IMR-90 (cell line): Measurements from ENCODE around the gene ESYT1. TPM values are rescaled to one million over a fixed set of nuclear protein-coding genes. Genes with fewer than 3 reads are reported as not detected.

Source experiments
- ATAC-seq: fragments of 200-7000 bp; cut with Tn5 transposase; 2 replicates; pipeline ENCODE4 v1.9.1; 2020; ENCODE audit warnings: low read depth, mild to moderate bottlenecking, moderate library complexity
- BruUV-seq: library from RNA; stranded (reverse); fragments of 400-500 nt; replicated peaks from 2 replicates; lab custom pipeline; 2021; lab: Mats Ljungman, UMichigan
- CTCF ChIA-PET: fragments of 300-600 bp; formaldehyde crosslinking; extraction: SDS; loops from one replicate; lab custom pipeline; 2021; ENCODE audit warnings: antibody characterized with exemption; lab: Yijun Ruan, JAX
- POLR2A ChIA-PET: fragments of 300-600 bp; sonication (Branson Sonifier 250); formaldehyde crosslinking; loops from one replicate; lab custom pipeline; 2022; ENCODE audit warnings: antibody characterized with exemption; ENCODE audit not compliant: unreplicated experiment; lab: Charles Lee
- DNase-seq: peaks from one replicate; pipeline ENCODE4 v3.0.0; 2013
- H2AFZ ChIP-seq: replicated peaks from 2 replicates; pipeline ENCODE3; 2013; ENCODE audit warnings: low read length, mild to moderate bottlenecking; ENCODE audit not compliant: poor library complexity
- H2AK5ac ChIP-seq: 2 replicates; pipeline ENCODE4 v1.6.1; 2013; ENCODE audit warnings: low read depth, low read length, inconsistent platforms
- H2AK9ac ChIP-seq: replicated peaks from 2 replicates; pipeline ENCODE3; 2013; ENCODE audit warnings: mild to moderate bottlenecking, low read depth, low read length, moderate library complexity; ENCODE audit not compliant: poor library complexity
- H2BK120ac ChIP-seq: 2 replicates; pipeline ENCODE4 v1.6.1; 2013; ENCODE audit warnings: low read depth, low read length, inconsistent platforms
- H2BK15ac ChIP-seq: 3 replicates; pipeline ENCODE4 v1.6.1; 2013; ENCODE audit warnings: low read depth, low read length, inconsistent platforms
- H2BK20ac ChIP-seq: 2 replicates; pipeline ENCODE4 v1.6.1; 2013; ENCODE audit warnings: low read depth, mild to moderate bottlenecking, inconsistent platforms, low read length, moderate library complexity
- H2BK5ac ChIP-seq: 2 replicates; pipeline ENCODE4 v1.6.1; 2013; ENCODE audit warnings: mild to moderate bottlenecking, low read depth, low read length, inconsistent platforms; ENCODE audit not compliant: poor library complexity, severe bottlenecking
- H3K14ac ChIP-seq: replicated peaks from 2 replicates; pipeline ENCODE4 v1.6.1; 2013; ENCODE audit warnings: low read depth, low read length, inconsistent platforms
- H3K18ac ChIP-seq: 2 replicates; pipeline ENCODE4 v1.6.1; 2013; ENCODE audit warnings: low read depth, low read length, control low read depth
- H3K23ac ChIP-seq: 2 replicates; pipeline ENCODE4 v1.6.1; 2013; ENCODE audit warnings: low read depth, low read length, inconsistent platforms
- H3K27ac ChIP-seq: 2 replicates; pipeline ENCODE4 v1.5.1; 2013; ENCODE audit warnings: mild to moderate bottlenecking, control low read depth, low read length; ENCODE audit not compliant: insufficient read depth
- H3K27me3 ChIP-seq: 2 replicates; pipeline ENCODE4 v1.6.1; 2013; ENCODE audit warnings: low read length; ENCODE audit not compliant: control insufficient read depth, insufficient read depth
- H3K36me3 ChIP-seq: 2 replicates; pipeline ENCODE4 v1.6.1; 2013; ENCODE audit warnings: low read length, mixed read lengths; ENCODE audit not compliant: control insufficient read depth, insufficient read depth
- H3K4ac ChIP-seq: 2 replicates; pipeline ENCODE4 v1.6.1; 2013; ENCODE audit warnings: low read depth, low read length, inconsistent platforms
- H3K4me1 ChIP-seq: 2 replicates; pipeline ENCODE4 v1.6.1; 2013; ENCODE audit warnings: low read length, mixed read lengths; ENCODE audit not compliant: control insufficient read depth, insufficient read depth
- H3K4me2 ChIP-seq: 2 replicates; pipeline ENCODE4 v1.6.1; 2013; ENCODE audit warnings: low read depth, mild to moderate bottlenecking, control low read depth, low read length, moderate library complexity
- H3K4me3 ChIP-seq: 2 replicates; pipeline ENCODE4 v1.5.1; 2013; ENCODE audit warnings: low read depth, mild to moderate bottlenecking, control low read depth, low read length, moderate library complexity; ENCODE audit not compliant: insufficient read depth
- H3K56ac ChIP-seq: 2 replicates; pipeline ENCODE4 v1.6.1; 2013; ENCODE audit warnings: low read length, inconsistent platforms; ENCODE audit not compliant: insufficient read depth; ENCODE audit errors: extremely low read depth
- H3K79me1 ChIP-seq, 2 experiments: 2 replicates each; pipeline ENCODE4 v1.6.1; 2013; ENCODE audit warnings: low read length in 2 of 2, inconsistent platforms in 1 of 2, low read depth in 1 of 2
- H3K9ac ChIP-seq: 2 replicates; pipeline ENCODE4 v1.6.1; 2013; ENCODE audit warnings: low read depth, low read length, control low read depth
- H3K9me1 ChIP-seq: 2 replicates; pipeline ENCODE4 v1.6.1; 2013; ENCODE audit warnings: low read length, inconsistent platforms; ENCODE audit not compliant: insufficient read depth
- H3K9me3 ChIP-seq: 2 replicates; pipeline ENCODE4 v1.6.1; 2013; ENCODE audit warnings: low read length; ENCODE audit not compliant: control insufficient read depth, insufficient read depth
- H4K20me1 ChIP-seq: 2 replicates; pipeline ENCODE4 v1.6.1; 2013; ENCODE audit warnings: low read length, inconsistent platforms; ENCODE audit not compliant: insufficient read depth
- H4K5ac ChIP-seq: 2 replicates; pipeline ENCODE4 v1.6.1; 2013; ENCODE audit warnings: mild to moderate bottlenecking, low read depth, low read length, control low read depth
- H4K8ac ChIP-seq, 2 experiments: 2 replicates each; pipeline ENCODE4 v1.6.1; 2013; ENCODE audit warnings: low read depth in 2 of 2, low read length in 2 of 2, control low read depth in 1 of 2, inconsistent platforms in 1 of 2
- H4K91ac ChIP-seq: 2 replicates; pipeline ENCODE4 v1.6.1; 2013; ENCODE audit warnings: low read depth, low read length, inconsistent platforms; ENCODE audit not compliant: insufficient read depth
- BHLHE40 ChIP-seq: fragments of 150-350 bp; IDR thresholded peaks from 2 replicates; pipeline ENCODE4 v1.6.1; 2016; ENCODE audit warnings: mild to moderate bottlenecking, low read depth, low read length
- CEBPB ChIP-seq: IDR thresholded peaks from 2 replicates; pipeline ENCODE4 v1.6.1; 2012; ENCODE audit warnings: low read depth, low read length, improper control_type of control experiment
- CHD1 ChIP-seq: IDR thresholded peaks from 2 replicates; pipeline ENCODE4 v1.6.1; 2012; ENCODE audit warnings: low read depth, low read length, improper control_type of control experiment
- FOS ChIP-seq: fragments of 150-350 bp; IDR thresholded peaks from 2 replicates; pipeline ENCODE4 v1.6.1; 2016; ENCODE audit warnings: low read depth, low read length
- MAFK ChIP-seq: IDR thresholded peaks from 2 replicates; pipeline ENCODE4 v1.6.1; 2012; ENCODE audit warnings: low read depth, low read length, improper control_type of control experiment
- MAZ ChIP-seq: IDR thresholded peaks from 2 replicates; pipeline ENCODE4 v1.6.1; 2012; ENCODE audit warnings: low read depth, mild to moderate bottlenecking, low read length, improper control_type of control experiment, moderate library complexity, borderline replicate concordance
- MXI1 ChIP-seq: IDR thresholded peaks from 2 replicates; pipeline ENCODE4 v1.6.1; 2012; ENCODE audit warnings: low read depth, mild to moderate bottlenecking, low read length, moderate library complexity, borderline replicate concordance
- NFE2L2 ChIP-seq: fragments of 150-350 bp; IDR thresholded peaks from 2 replicates; pipeline ENCODE4 v1.6.1; 2016; ENCODE audit warnings: low read depth, mild to moderate bottlenecking, low read length
- RAD21 ChIP-seq: IDR thresholded peaks from 2 replicates; pipeline ENCODE4 v1.6.1; 2012; ENCODE audit warnings: low read length, improper control_type of control experiment
- RCOR1 ChIP-seq: IDR thresholded peaks from 2 replicates; pipeline ENCODE4 v1.6.1; 2012; ENCODE audit warnings: mild to moderate bottlenecking, low read length, improper control_type of control experiment; ENCODE audit not compliant: insufficient replicate concordance
- RFX5 ChIP-seq: IDR thresholded peaks from 2 replicates; pipeline ENCODE4 v1.8.0; 2012; ENCODE audit warnings: low read depth, mild to moderate bottlenecking, low read length, moderate library complexity
- SMC3 ChIP-seq: fragments of 150-350 bp; IDR thresholded peaks from 2 replicates; pipeline ENCODE4 v1.6.1; 2016; ENCODE audit warnings: low read depth, mild to moderate bottlenecking, antibody characterized with exemption, low read length, moderate library complexity
- whole genome bisulfite sequencing, 2 experiments: methylation state at CpG; one replicate each; pipeline versions ENCODE4 v1.1.5 to v1.1.7; 2013; ENCODE audit warnings: missing lambda C conversion rate in 2 of 2; ENCODE audit not compliant: insufficient read length in 1 of 2; ENCODE audit errors: extremely low coverage in 2 of 2; 5-methylcytosine and 5-hydroxymethylcytosine counted together
- dilution Hi-C: fragments of 300-500 bp; cut with HindIII; formaldehyde crosslinking; loops from one replicate; pipeline ENCODE4 v1.14.3; 2018; ENCODE audit warnings: low sequenced_read_pairs; ENCODE audit not compliant: unreplicated experiment
- in situ Hi-C: fragments of 300-500 bp; cut with MboI; formaldehyde crosslinking; loops from 3 replicates; pipeline ENCODE4 v1.14.3; 2019; ENCODE audit warnings: low sequenced_read_pairs, inconsistent platforms, mixed read lengths
- intact Hi-C: fragments of 100-400 bp; cut with micrococcal nuclease; formaldehyde crosslinking; loops from 2 replicates; pipeline ENCODE4 v1.10.0; 2022
- polyA plus RNA-seq, 3 experiments: library from polyadenylated mRNA; depleted of rRNA; stranded (reverse); fragments of >200 nt; gene quantifications; 2 replicates each; pipeline ENCODE4 v1.2.3, GENCODE V29; 2012; ENCODE audit warnings: low replicate concordance in 1 of 3
- total RNA-seq: library from RNA; depleted of rRNA; stranded (reverse); fragments of >200 nt; gene quantifications from 2 replicates; pipeline ENCODE4 v1.2.3, GENCODE V29; 2012
- TF ChIP-seq, protein P1 (sequence below): conservative IDR thresholded peaks from 2 replicates; pipeline ENCODE4 v1.5.1; 2012; ENCODE audit warnings: mild to moderate bottlenecking, low read depth, low read length, improper control_type of control experiment
- TF ChIP-seq, protein P2 (sequence below): fragments of 150-350 bp; IDR thresholded peaks from 2 replicates; pipeline ENCODE4 v1.6.1; 2017; ENCODE audit warnings: mild to moderate bottlenecking, antibody characterized with exemption, low read length, low read depth

Gene ESYT1
- total and polyA plus RNA-seq, 2 of the 4 experiments (the other 2 are of a cell fraction): 150 to 153 TPM

DNA sequence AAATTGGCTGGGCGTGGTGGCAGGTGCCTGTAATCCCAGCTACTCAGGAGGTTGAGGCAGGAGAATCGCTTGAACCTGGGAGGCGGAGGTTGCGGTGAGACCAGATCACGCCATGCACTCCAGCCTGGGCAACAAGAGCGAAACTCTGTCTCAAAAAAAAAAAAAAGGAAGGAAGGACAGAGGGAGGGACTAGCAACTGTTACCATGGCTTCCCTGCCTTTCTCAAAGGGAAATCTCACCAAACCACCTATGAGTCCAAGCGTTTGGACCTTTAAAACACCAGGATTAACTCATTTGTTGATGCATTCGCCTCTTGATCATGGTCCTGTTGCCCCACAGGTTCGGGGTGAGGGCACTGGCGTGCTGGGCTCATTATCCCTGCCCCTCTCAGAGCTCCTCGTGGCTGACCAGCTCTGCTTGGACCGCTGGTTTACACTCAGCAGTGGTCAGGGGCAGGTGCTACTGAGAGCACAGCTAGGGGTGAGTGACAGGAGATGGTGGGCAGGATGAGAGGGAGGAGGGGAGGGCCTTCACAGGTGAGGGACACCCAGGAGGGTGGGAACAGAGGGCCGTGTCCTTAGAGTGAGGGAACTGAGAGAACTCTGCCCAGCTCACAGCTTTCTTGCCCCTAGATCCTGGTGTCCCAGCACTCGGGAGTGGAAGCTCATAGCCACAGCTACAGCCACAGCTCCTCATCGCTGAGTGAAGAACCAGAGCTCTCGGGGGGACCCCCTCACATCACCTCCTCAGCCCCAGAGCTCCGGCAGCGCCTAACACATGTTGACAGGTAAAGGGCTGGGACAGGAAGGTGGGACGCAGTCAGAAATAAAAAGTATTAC is 14.1 kb downstream of the ESYT1 start:
- in situ Hi-C loops: no loop called here
- Histone ChIP-seq H4K91ac (no peak overlapping the region), H2BK120ac (no peak overlapping the region), H3K23ac (no peak overlapping the region), H3K4ac (no peak overlapping the region), H3K27me3 (no peaks in the 10 kb centered on the region), H2AFZ (no peak overlapping the region), H3K79me1 (peaks cover 7 to 12% of the 10 kb centered on the region in 2 experiments; a peak in 3 of 4 replicates), H3K9me3 (no peaks in the 10 kb centered on the region), H3K56ac (no peak overlapping the region), H3K9me1 (peaks cover 12% of the 10 kb centered on the region), H4K20me1 (no peaks in the 10 kb centered on the region; the same call in 1 of the 2 replicates), H2BK5ac (no peak overlapping the region), H3K4me3 (no peak overlapping the region), H2AK5ac (no peak overlapping the region), H4K5ac (no peak overlapping the region), H3K14ac (no peak overlapping the region), H2AK9ac (no peak overlapping the region), H2BK15ac (no peak overlapping the region), H3K9ac (no peak overlapping the region), H3K4me2 (no peak overlapping the region), H2BK20ac (no peak overlapping the region), H3K27ac (no peak overlapping the region), H3K36me3 (peaks cover 66% of the 10 kb centered on the region), H3K4me1 (no peaks in the 10 kb centered on the region; the same call in 1 of the 2 replicates), H4K8ac (no peak overlapping the region), H3K18ac (no peak overlapping the region)
- no peak for DNase-seq
- CTCF ChIA-PET: no interaction called here
- POLR2A ChIA-PET: interaction anchor here (0.6 kb wide), 1 partner anchor 9 kb away, joined by 4 read pairs; no protein-coding TSS in a partner anchor
- dilution Hi-C loops: no loop called here
- intact Hi-C loops: no loop called here
- ATAC-seq: no peak
- WGBS, 2 experiments: 98% methylated on average over 5 of the region's 19 CpGs; no CpG with 5 or more reads in 1 of the 2 experiments
- BruUV-seq: no TSS peak
- no peak for TF ChIP-seq MAZ
- no peak for TF ChIP-seq RFX5
- TF ChIP-seq MXI1: no peak
- TF ChIP-seq RCOR1: no peak
- TF ChIP-seq MAFK: no peak
- TF ChIP-seq CEBPB: no peak
- TF ChIP-seq NFE2L2: no peak
- no peak for TF ChIP-seq FOS
- TF ChIP-seq CHD1: no peak
- TF ChIP-seq, protein P1, sequence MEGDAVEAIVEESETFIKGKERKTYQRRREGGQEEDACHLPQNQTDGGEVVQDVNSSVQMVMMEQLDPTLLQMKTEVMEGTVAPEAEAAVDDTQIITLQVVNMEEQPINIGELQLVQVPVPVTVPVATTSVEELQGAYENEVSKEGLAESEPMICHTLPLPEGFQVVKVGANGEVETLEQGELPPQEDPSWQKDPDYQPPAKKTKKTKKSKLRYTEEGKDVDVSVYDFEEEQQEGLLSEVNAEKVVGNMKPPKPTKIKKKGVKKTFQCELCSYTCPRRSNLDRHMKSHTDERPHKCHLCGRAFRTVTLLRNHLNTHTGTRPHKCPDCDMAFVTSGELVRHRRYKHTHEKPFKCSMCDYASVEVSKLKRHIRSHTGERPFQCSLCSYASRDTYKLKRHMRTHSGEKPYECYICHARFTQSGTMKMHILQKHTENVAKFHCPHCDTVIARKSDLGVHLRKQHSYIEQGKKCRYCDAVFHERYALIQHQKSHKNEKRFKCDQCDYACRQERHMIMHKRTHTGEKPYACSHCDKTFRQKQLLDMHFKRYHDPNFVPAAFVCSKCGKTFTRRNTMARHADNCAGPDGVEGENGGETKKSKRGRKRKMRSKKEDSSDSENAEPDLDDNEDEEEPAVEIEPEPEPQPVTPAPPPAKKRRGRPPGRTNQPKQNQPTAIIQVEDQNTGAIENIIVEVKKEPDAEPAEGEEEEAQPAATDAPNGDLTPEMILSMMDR: no peak
- no peak for TF ChIP-seq RAD21
- TF ChIP-seq SMC3: no peak
- no peak for TF ChIP-seq BHLHE40
- TF ChIP-seq, protein P2, sequence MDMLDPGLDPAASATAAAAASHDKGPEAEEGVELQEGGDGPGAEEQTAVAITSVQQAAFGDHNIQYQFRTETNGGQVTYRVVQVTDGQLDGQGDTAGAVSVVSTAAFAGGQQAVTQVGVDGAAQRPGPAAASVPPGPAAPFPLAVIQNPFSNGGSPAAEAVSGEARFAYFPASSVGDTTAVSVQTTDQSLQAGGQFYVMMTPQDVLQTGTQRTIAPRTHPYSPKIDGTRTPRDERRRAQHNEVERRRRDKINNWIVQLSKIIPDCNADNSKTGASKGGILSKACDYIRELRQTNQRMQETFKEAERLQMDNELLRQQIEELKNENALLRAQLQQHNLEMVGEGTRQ: no peak
